ENCODE data around the gene BDKRB2.

Gene BDKRB2

DNA sequence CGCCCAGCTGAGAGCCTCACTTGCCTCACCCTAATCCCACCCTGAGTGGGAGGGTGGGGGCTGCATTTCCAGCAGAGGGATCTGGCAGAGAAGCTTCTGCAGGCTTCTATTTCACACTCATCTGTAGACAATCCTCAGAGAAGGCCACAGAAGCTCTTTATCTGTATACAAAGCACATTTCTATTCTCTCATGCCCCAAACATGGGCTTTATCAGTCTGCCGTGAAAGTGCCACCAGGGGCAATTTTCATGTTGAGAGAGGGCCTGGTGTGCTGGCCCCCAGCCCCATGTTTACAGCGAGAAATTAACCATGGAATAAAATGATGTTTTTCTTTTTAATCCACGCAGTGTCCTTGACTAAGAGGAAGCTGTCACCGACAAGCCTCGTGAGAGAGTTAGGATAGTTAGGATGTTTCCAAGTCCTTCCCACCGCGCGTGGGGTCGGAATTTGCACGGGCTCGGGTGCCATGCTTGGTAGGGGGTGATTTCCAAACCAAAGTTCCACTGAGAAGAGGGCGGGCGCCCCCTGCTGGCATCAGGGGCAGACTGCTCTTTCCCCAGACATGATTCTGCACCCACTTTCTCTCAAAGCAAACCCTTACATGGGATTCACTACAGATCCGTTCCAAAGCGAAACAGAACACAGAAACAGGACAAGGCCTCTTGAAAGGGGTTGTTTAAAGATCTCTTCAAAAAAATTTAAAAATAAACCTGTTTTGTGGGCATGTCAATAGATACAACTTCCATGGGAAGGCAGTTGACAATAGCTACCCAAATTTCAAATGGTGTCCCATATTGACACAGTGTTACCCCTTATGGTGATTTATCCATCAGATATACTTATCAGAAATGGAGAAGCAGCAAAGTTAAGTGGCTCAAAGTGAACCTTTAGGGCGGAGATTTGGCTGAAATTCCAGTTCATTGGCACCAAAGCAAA lies 70.8 kb downstream of the BDKRB2 start:
- DNase-seq, result peak; percentile 12 to 40 (median 26)

GRCh38 chr14:96277890-96278289 lies 73.3 kb downstream of the BDKRB2 start:
- DNase-seq, result no peak

DNA sequence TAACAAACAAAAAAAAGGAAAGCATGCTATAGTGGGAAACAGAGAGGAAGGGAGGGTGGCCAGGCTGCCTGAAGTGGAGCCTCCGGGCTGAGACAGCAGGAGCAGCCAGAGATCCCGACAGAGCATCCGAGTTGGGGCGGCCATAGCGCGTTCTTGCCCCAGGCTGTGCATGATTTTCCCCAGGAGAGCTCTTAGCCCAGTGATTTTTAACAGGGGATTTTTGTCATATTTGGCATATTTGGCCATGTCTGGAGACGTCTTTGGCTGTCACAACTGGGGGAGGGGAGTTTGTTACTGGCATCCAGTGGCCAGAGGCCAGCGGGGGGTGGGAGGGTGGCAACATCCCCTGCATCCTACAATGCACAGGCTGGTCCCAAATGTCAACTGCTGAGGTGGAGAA lies 74.9 kb downstream of the BDKRB2 start:
- no peak for DNase-seq

DNA sequence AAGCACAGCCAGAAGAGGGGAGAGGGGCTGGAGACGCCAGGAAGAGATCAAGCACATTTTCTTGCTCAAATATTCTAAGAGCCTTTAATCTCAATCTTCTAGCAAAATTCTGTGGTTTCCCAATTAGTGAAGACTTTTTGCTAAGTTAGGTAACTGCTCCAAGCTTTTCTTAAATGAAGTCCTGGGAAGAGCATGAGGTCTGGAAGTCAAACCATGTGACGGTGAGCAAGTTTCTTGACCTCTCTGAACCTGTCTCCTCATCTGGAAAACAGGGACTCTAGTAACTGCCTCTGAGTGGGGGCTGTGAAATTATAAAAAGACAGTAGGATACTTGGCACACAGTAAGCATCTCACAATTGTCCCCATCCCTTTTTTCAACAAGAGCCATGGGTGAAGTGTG lies 75.5 kb downstream of the BDKRB2 start:
- DNase-seq, result no peak

DNA sequence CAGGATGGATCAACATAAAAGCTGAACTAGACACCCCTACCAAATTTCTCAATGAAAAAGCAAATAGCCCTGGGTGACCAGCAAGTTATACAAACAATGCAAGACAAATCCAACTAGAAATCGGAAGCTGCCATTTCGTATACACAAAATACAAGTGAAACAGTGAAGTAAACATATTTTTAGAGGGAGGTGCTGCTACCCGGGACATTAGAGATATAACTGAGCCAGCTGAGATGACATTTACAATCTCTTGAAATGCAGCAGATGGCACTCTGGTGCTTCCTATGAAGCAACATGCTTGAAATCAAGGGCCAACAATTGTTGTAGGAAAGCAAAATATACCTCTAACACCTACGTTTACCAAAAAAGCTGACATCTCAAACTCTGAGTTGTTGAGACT lies 76.8 kb downstream of the BDKRB2 start:
- DNase-seq, result no peak

DNA sequence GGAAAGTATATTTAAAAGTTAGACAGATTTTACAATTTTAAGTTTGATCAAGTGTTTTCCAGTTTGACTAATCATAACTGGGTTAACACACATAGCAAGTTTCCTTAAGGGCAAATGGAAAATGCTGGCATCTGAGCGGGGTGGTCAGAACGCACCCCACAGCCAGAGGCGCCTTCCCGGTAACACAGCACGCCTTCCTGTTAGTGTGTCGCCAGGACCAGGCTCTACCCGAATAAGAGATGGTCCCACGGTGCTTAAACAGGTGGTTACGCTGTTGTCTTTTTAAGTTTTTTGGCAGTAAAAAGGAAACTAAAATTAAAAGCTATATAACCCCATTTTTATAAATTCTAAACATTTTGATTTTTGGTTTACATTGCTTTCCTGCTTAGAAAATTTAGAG lies 79.4 kb downstream of the BDKRB2 start:
- no peak for DNase-seq

DNA sequence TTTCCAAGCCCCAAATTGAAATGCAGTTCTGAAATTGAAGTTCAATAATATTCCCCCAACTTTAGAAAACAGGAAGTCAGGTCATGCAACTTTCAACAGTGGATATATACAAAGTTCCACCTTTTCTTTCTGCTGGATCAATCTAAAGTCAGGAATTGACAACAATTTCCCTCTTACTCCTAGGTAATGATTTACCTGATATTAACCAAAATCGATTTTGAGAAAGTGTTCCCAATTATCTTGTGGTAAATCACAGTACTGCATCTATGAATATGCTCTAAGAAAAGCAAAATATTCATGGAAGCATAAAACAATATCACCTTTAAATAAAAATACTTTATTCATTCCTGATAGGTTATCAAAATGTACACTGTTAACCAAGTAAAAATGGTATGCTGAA lies 79.8 kb downstream of the BDKRB2 start:
- DNase-seq, result no peak

GRCh38 chr14:96285667-96286066 lies 81.0 kb downstream of the BDKRB2 start:
- no peak for DNase-seq

GRCh38 chr14:96286251-96286650 lies 81.6 kb downstream of the BDKRB2 start:
- DNase-seq, result no peak

DNA sequence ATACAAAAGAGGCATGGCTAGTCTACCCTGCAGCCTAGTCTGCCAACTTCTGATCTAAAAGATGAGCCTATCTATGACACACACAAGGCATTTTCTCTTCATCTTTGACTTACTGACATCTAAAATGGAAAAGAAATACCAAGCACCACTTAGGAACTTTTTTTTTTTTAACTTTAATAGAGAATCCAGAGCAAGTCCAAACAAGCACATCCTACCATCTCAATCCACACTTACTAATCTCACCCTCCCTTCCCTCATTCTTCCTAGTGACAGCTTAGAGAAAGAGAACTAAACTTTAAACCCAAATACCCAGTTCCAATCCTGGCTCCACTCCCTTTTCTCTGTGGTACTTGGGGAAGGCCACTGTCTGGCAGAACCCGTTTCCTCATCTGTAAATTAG lies 83.2 kb downstream of the BDKRB2 start:
- DNase-seq, result no peak
